DOHH2 (cell line): Measurements from ENCODE around the gene DXO.

Source experiments
- CTCF ChIP-seq: fragments of 200-600 bp; sonication (generic); IDR thresholded peaks from one replicate; pipeline ENCODE4 v1.5.1; 2014; ENCODE audit warnings: antibody characterized with exemption, mild to moderate bottlenecking, low read depth, low read length; ENCODE audit not compliant: poor library complexity, severe bottlenecking
- EZH2phosphoT487 ChIP-seq: fragments of 200-600 bp; sonication (generic); IDR thresholded peaks from 2 replicates; pipeline ENCODE4 v1.6.1; 2017; ENCODE audit warnings: borderline replicate concordance, mild to moderate bottlenecking, antibody characterized with exemption, low read length, moderate library complexity, mixed read lengths

GRCh38 chr6:31943742-31944141 lies 28.2 kb downstream of the DXO start:
- no peak for TF ChIP-seq CTCF
- no peak for TF ChIP-seq EZH2phosphoT487
